ENCODE measurements around the gene ZNF423. TPM values are rescaled to one million over a fixed set of nuclear protein-coding genes. Genes with fewer than 3 reads are reported as not detected.

ZNF423 gene
- total and polyA plus RNA-seq, 4 donors = 1.1 to 14.8 (median 3.3) TPM

DNA sequence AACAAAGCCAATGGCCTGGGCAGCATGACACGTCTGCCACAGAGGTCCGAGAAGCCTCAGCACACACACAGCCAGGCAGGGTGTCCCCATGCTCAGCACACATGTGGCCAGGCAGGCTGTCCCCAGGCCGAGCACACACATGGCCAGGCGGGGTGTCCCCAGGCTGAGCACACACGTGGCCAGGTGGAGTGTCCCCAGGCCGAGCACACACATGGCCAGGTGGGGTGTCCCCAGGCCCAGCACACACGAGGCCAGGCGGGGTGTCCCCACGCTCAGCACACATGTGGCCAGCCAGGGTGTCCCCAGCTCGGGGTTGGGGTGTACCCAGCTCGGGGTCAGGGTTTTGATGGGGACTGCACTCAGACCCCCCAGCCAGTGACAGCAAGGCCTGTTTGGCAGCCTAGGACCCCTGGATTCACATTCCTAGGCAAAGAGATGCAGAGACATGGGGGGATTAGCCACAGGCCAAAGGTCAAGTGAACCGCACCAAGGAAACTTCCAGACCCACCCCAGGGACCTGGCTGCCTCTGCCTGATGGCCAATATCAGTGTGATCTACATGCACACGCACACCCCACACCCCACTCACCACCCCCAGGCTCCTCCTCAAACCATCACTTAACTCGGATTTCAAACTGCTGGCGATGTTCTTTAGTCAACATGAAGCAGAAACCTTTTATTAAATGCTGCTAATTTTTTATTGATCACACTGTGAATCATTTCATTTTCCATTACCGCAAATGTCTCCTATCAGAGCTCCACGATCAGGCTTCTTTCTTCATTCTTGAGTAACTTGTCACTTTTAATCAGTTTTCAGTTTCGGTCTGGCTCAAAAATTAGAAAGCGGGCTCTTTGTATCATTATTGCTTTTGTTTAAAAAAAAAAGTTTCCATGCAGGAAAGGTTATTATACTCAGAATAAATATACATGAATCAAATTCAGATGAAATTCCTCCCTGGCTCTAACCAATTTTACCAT lies 111.4 kb downstream of the ZNF423 start:
- no peaks in the 10 kb centered on the region for H3K36me3 ChIP-seq (ENCODE audit: control insufficient read depth in 4 of 4, insufficient read depth in 4 of 4, low read length in 4 of 4)
- DNase-seq (no peak), ATAC-seq (ENCODE audit: insufficient read depth, low FRiP score) (no peak)
- H3K9ac ChIP-seq (ENCODE audit: insufficient read depth in 1 of 2, low read length in 2 of 2) = no peak overlapping the region
- 90 to 92% methylated on average over 19 of the region's 19 CpGs for WGBS, 2 donors
- H3K27ac ChIP-seq (ENCODE audit: low read depth in 1 of 2, low read length in 1 of 2) = no peak overlapping the region
- H3K4me1 ChIP-seq (ENCODE audit: control insufficient read depth in 5 of 5, insufficient read depth in 5 of 5, low read length in 5 of 5) = peaks cover 0 to 25% (median 7%) of the 10 kb centered on the region in 5 donors
- no peak overlapping the region for H3K4me3 ChIP-seq
- H3K9me3 ChIP-seq (ENCODE audit: control insufficient read depth in 4 of 4, insufficient read depth in 3 of 4, low read length in 3 of 4) = no peaks in the 10 kb centered on the region
- H3K27me3 ChIP-seq (ENCODE audit: control insufficient read depth in 3 of 3, insufficient read depth in 3 of 3, low read length in 2 of 3) = peaks cover 0 to 2% (median 0%) of the 10 kb centered on the region in 3 donors
- TF ChIP-seq, protein P1, sequence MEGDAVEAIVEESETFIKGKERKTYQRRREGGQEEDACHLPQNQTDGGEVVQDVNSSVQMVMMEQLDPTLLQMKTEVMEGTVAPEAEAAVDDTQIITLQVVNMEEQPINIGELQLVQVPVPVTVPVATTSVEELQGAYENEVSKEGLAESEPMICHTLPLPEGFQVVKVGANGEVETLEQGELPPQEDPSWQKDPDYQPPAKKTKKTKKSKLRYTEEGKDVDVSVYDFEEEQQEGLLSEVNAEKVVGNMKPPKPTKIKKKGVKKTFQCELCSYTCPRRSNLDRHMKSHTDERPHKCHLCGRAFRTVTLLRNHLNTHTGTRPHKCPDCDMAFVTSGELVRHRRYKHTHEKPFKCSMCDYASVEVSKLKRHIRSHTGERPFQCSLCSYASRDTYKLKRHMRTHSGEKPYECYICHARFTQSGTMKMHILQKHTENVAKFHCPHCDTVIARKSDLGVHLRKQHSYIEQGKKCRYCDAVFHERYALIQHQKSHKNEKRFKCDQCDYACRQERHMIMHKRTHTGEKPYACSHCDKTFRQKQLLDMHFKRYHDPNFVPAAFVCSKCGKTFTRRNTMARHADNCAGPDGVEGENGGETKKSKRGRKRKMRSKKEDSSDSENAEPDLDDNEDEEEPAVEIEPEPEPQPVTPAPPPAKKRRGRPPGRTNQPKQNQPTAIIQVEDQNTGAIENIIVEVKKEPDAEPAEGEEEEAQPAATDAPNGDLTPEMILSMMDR (IDR thresholded peaks at IDR 0.05; ENCODE audit: control extremely low read depth, extremely low read depth) = no peak

DNA sequence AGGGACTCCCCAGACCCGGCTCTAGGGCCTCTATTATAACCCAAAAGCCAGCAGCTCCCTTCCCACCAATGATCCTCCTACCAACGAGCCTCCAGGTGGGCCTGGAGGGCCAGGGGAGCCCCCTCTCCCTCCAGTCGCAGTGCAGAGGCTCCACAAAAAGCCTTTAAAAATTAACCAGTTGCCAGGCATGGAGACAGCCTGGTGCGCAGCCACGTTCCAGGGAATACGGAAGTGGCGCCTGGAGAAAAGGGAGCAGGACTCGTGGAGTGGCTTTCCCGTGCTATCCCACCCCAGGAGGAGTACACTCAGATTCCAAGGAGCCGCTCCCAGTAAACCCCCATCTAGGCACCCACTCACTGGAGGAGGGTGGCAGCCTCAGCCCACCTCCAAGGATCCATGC lies 112.3 kb downstream of the ZNF423 start:
- Histone ChIP-seq H3K36me3 (ENCODE audit: control insufficient read depth in 4 of 4, insufficient read depth in 4 of 4, low read length in 4 of 4) (no peaks in the 10 kb centered on the region), H3K4me1 (ENCODE audit: control insufficient read depth in 5 of 5, insufficient read depth in 5 of 5, low read length in 5 of 5) (peaks cover 0 to 32% (median 7%) of the 10 kb centered on the region in 5 donors), H3K27me3 (ENCODE audit: control insufficient read depth in 3 of 3, insufficient read depth in 3 of 3, low read length in 2 of 3) (no peaks in the 10 kb centered on the region), H3K9me3 (ENCODE audit: control insufficient read depth in 4 of 4, insufficient read depth in 3 of 4, low read length in 3 of 4) (no peaks in the 10 kb centered on the region), H3K27ac (ENCODE audit: low read depth in 1 of 2, low read length in 1 of 2) (no peak overlapping the region), H3K9ac (ENCODE audit: insufficient read depth in 1 of 2, low read length in 2 of 2) (no peak overlapping the region), H3K4me3 (no peak overlapping the region)
- DNase-seq (no peak), ATAC-seq (ENCODE audit: insufficient read depth, low FRiP score) (no peak)
- WGBS, 2 donors = 72 to 87% methylated on average over 10 of the region's 10 CpGs
- TF ChIP-seq, protein P1 (IDR thresholded peaks at IDR 0.05; ENCODE audit: control extremely low read depth, extremely low read depth) = no peak

DNA sequence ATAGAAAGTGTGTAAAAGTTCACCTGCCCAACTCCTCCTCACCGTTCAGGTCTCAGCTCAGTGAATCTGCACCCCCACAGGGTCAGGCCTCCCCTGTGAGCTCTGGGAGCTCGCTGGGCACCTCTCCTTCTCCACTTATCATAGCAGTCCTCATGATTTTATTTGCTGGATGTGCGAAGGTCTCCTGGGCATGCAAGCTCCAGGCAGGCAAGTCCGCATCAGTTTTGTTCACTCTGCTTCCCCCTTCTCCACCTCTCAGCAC lies 112.8 kb downstream of the ZNF423 start:
- H3K4me3 ChIP-seq = no peak overlapping the region
- DNase-seq (no peak), ATAC-seq (ENCODE audit: insufficient read depth, low FRiP score) (no peak)
- H3K9me3 ChIP-seq (ENCODE audit: control insufficient read depth in 4 of 4, insufficient read depth in 3 of 4, low read length in 3 of 4) = no peaks in the 10 kb centered on the region
- TF ChIP-seq, protein P1 (IDR thresholded peaks at IDR 0.05; ENCODE audit: control extremely low read depth, extremely low read depth) = no peak
- WGBS, 2 donors = 83 to 92% methylated on average over 4 of the region's 4 CpGs
- H3K27ac ChIP-seq (ENCODE audit: low read depth in 1 of 2, low read length in 1 of 2) = no peak overlapping the region
- no peak overlapping the region for H3K9ac ChIP-seq (ENCODE audit: insufficient read depth in 1 of 2, low read length in 2 of 2)
- H3K27me3 ChIP-seq (ENCODE audit: control insufficient read depth in 3 of 3, insufficient read depth in 3 of 3, low read length in 2 of 3) = no peaks in the 10 kb centered on the region
- no peaks in the 10 kb centered on the region for H3K36me3 ChIP-seq (ENCODE audit: control insufficient read depth in 4 of 4, insufficient read depth in 4 of 4, low read length in 4 of 4)
- peaks cover 0 to 36% (median 7%) of the 10 kb centered on the region in 5 donors for H3K4me1 ChIP-seq (ENCODE audit: control insufficient read depth in 5 of 5, insufficient read depth in 5 of 5, low read length in 5 of 5)

Measured in lung (tissue), 12 donors.